GM12865 (cell line): ENCODE results near the gene SAMD13.

Experiments used
- DNase-seq: peaks from one replicate; pipeline ENCODE4 v3.0.0; 2010; ENCODE audit warnings: low read depth
- H3K4me3 ChIP-seq: 2 replicates; pipeline ENCODE4 v1.5.1; 2011; ENCODE audit warnings: mild to moderate bottlenecking, low read depth, low read length, control low read depth
- CTCF ChIP-seq: IDR thresholded peaks from 2 replicates; pipeline ENCODE4 v1.5.1; 2011; ENCODE audit warnings: low read length, control low read depth, low read depth, inconsistent platforms; ENCODE audit not compliant: insufficient read depth; ENCODE audit errors: missing control alignments

SAMD13 gene

DNA sequence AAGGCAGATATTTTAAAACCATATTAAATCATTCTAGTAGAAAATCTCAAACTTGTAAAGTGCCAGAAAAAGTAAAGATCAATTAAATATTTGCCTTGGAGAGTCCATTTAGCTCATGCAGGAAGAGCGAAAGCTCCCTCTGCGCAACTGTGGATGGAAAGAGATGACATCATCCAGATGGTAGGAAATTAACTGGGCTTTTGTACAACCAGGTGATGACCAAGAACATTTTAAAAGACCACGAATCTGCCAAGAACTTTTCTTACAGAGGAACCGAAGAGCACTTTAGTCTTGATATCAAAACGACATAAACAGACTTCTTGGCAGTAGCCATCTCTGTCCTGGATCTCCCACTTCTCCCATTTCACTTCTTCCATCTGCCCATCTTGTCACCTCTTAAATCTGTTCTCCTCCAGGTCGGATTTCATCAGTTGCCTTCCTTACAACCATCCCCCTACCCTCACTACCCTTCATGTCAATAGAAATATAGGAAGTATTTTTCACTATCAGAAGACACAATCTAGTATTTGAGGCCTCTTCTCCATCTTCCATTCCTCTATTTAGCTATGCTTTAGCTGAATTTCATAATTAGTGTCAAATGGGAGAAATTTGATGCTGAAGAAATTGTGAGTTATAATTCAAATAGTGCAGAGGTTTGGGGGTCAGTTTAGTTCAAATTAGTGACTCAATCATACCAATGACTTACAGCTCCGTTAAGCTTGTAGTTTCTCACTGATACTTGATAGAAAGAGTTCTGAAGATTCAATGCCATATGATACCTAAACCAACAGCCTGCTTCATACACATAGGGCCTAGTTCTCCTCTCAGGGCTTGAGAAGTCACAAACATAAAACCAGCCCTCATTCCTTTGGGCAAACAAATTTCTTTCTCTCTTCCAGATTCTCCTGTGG is 74.7 kb downstream of the SAMD13 start:
- no peak for DNase-seq
- H3K4me3 ChIP-seq = no peak overlapping the region

GRCh38 chr1:84377480-84378095 is 76.1 kb downstream of the SAMD13 start:
- DNase-seq = no peak
- TF ChIP-seq CTCF = no peak
- no peak overlapping the region for H3K4me3 ChIP-seq

More for the DNA sequence above, 74.7 kb downstream of the SAMD13 start:
- no peak for TF ChIP-seq CTCF

- no peak for DNase-seq
- no peak overlapping the region for H3K4me3 ChIP-seq
- no peak for TF ChIP-seq CTCF
Observed at GRCh38 chr1:84379138-84379916, 77.8 kb downstream of the SAMD13 start.

- TF ChIP-seq CTCF = no peak
- DNase-seq = no peak
- no peak overlapping the region for H3K4me3 ChIP-seq
Observed at GRCh38 chr1:84379917-84380180, 78.3 kb downstream of the SAMD13 start.

DNA sequence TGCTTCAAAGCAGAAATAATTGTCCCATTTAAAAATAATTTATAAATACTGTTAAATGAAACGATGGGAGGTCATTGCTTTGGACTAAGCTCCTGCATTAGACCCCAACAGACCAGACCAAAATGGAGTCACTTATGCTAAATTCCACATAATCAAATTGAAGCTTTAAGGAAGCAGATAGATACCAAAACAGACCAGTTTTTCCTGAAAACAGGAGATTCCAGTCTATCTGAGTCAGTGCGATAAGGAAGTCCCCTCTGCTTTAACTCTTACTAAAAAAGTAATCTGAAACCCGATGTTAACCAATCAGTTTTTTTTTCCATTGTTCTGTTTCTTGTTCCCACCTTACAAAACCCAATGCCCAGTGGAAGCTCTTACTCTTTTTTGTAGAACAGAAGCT is 80.6 kb downstream of the SAMD13 start:
- TF ChIP-seq CTCF = no peak
- H3K4me3 ChIP-seq = no peak overlapping the region
- no peak for DNase-seq

DNA sequence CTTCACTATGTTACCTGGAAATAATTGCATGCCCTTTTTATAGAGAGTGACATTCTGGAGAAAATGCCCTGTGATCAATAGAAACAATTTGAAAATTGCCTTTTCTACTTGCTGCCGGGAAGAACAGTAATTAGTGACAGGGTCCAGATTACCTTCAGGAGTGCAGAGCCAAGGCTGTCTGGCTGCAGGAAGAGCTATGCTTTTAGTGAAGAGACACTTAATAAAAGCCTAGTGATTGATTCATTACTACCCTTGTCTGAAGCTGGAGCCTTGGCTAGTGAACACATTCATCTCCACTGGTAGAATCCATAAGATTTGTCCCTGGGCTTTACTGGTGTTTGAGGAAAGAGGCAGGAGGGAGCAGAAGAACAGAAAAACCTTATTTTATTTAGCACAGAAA is 83.8 kb downstream of the SAMD13 start:
- H3K4me3 ChIP-seq = no peak overlapping the region
- TF ChIP-seq CTCF = no peak
- no peak for DNase-seq
